Left cardiac atrium (tissue), 4 donors: ENCODE results near the gene G6PC1. TPM values are rescaled to one million over a fixed set of nuclear protein-coding genes. Genes with fewer than 3 reads are reported as not detected.
"Not testable (repeated sequence)": the region's sequence is repeated elsewhere in the genome, so short reads cannot be mapped to it uniquely, and the experiment has no call there.

ENCODE experiments used
- ATAC-seq, 2 donors: fragments of 200-7000 bp; cut with Tn5 transposase; one replicate each; pipeline ENCODE4 v1.9.1; 2020; ENCODE audit warnings: mild to moderate bottlenecking in 2 of 2, moderate library complexity in 2 of 2
- DNase-seq: peaks from one replicate; pipeline ENCODE4 v3.0.0-alpha.2; 2020
- intact Hi-C, 2 donors: fragments of 100-400 bp; cut with DNase I; formaldehyde crosslinking; loops; one replicate each; pipeline versions ENCODE4 v1.14.1 to v1.15.1; 2022 to 2023
- total RNA-seq, 2 donors: library from RNA; stranded (reverse); fragmentation: NEBNext Ultra II Directional; extraction: Animal tissue kit (Norgen Biotek cat#: 25700); gene quantifications; one replicate each; pipeline ENCODE4 v1.2.1, GENCODE V29; 2021
- donor health status: DM: no; HTN: yes; CAD: no.
- donor health status: DM: no; HTN: yes; CAD: no; lungs with severe emphysema.
- donor health status: DM: yes; HTN: yes; CAD: no.
- donor health status: Dilated cardiomyopathy.

G6PC1 gene
- total RNA-seq, 2 donors from 2014 or later: not detected

DNA sequence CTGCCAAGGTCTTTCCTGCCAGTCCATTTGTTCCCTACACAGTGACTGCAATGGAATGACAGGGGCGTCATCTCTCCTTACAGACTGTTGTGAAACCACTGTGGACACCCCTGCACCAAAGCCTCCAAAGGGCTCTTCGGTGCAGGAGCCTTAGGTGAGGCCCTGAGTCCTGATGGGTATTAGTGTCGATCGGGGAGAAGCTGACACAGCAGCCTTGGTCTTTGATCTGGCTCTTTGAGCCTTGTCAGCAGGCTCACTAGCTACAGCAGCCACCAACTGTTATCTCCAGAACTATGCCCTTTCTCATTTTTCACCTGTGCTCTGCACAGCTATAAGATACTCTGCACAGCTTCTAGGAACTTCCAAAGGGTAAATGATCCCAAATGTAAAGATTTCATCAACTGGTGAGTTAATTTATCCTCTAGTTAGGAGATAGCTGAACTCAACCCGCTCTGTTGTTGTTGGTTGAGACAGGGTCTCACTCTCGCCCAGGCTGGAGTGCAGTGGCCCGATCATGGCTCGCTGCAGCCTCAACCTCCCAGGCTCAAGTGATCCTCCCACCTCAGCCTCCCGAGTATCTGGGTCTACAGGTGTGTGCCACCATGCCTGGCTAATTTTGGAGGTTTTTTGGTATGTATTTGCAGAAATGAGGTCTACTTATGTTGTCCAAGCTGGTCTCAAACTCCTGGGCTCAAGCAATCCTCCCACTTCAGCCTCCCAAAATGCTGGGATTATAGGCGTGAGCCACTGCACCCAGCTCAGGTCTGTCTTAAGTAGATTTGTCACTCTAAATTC is 19.7 kb downstream of the G6PC1 start:
- intact Hi-C loops: no loop called here
- ATAC-seq (no peak), DNase-seq (no peak)

DNA sequence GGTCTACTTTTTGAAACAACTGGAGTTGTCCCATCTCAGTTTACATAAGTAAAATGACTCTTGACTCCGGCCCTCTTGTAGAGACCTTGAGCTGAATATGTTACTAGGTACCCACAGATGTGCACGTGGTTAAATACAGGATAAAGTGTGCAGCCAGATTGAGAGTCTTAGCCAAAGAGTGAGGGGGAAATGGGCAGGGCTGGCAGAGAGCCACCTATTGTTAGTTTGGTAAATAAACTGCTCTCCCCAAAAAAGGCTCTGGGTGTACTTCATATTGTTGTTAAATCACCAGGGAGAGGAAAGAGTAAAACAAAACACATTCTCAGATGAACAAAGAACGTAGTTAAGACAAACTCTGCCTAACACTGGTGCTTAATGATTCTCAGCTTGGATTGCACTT is 20.3 kb downstream of the G6PC1 start:
- DNase-seq (peak; percentile 24), ATAC-seq (peak; percentile 38 to 68)
- intact Hi-C loops: no loop called here

DNA sequence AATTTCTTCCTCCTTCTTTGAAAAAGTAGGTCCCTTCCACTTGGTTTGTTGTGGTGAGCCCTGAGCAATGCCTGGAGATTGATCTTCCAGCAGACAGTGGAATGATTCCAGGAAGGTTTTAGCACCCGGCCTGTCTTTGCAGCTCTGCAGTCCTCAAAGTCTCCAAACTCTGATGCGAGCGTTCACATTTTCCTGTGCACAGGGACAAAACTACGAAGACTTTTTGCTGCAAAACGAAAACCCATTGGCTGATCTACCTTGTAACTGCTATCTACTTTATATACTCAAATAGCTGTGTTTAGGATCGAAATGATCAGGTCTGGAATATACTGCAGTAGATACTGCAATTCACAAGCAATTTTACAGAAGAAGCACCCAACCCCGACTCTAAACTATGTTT is 21.7 kb downstream of the G6PC1 start:
- intact Hi-C loops: no loop called here
- DNase-seq: no peak
- no peak for ATAC-seq

DNA sequence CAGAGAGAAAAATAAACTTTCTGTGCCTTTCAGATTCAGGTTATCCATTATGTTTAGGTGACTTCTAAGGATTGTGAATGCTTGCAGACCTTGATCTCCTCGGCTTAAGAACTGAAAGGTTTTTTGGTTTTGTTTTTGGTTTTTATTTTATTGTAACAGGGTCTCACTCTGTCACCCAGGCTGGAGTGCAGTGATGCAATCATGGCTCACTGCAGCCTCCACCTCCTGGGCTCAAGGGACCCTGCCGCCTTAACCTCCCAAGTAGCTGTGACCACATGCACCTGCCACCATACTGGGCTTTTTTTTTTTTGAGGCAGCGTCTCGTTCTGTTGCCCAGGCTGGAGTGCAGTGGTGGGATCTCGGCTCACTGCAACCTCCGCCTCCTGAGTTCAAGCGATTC is 22.9 kb downstream of the G6PC1 start:
- intact Hi-C loops, ATAC-seq, DNase-seq: not testable (repeated sequence)

DNA sequence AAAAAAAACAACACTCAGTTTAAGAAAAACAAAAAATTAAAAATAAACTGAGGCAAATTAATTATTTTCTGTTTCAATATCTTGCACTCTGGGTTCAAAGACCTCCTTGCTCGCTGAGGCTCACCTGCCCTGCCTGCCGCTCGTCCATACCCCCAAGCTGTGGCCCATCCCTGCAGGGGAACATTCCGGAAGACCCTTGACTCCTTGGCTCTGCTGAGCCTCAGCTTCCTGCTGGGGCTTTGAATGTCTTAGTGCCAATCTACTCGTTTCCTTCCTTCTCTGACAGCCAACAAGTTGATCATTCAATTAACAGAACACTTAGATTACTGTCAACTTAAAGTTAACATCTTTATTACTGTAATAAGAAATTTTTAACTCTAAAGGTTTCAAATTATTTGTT is 24.3 kb downstream of the G6PC1 start:
- no peak for DNase-seq
- intact Hi-C loops: no loop called here
- no peak for ATAC-seq

GRCh38 chr17:42928714-42929496 is 28.3 kb downstream of the G6PC1 start:
- DNase-seq (peak; percentile 27), ATAC-seq (peak; percentile 96 to 98)
- intact Hi-C loops: no loop called here

DNA sequence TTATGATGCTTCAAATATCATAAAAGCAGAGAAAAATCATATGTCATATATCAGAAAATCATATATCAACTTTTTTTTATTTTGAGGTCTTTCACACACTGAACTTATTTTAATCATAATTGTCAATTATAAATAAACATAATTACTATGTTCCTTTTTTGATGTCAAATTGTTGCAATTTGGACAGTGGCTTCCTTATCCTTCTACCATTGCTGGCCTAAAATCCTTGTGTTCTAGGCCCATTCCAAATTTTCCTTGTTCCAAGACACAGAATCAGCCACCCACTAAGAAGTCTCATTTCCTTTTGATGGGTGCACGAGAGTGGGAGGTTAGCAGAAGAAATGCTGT is 28.9 kb downstream of the G6PC1 start:
- ATAC-seq (no peak), DNase-seq (no peak)
- intact Hi-C loops: no loop called here

- intact Hi-C loops: loop anchor here (2.0 to 10.0 kb wide), 3 partner anchors 95 to 213 kb away; partner anchors contain the start of gene AOC2 (in 1 of the 2)
- DNase-seq (peak; percentile 26), ATAC-seq (peak; percentile 76 to 84)
These were observed 37.4 kb downstream of the G6PC1 start for GRCh38 chr17:42937712-42938596.

GRCh38 chr17:42944211-42944610 is 43.6 kb downstream of the G6PC1 start:
- DNase-seq (no peak), ATAC-seq (no peak)
- intact Hi-C loops: no loop called here

DNA sequence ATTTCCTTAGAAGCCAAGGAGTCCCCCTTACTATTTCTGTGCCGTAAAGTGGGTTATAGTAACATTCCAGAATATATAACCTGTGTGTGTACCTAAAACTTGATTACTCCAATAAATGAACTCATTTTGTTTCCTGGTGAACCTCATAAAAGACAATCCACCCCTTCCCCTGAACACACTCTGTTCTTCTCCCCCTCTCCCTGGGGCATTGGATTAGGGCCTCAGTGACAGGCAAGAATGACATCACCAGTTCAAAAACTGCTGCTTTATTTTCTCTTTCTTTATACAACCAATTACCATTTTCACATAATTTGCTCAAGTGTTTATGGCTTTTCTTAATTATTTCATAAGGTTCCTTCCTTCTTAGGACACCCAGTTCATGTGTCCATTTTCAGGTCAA is 46.2 kb downstream of the G6PC1 start:
- ATAC-seq (no peak), DNase-seq (no peak)
- intact Hi-C loops: no loop called here

GRCh38 chr17:42950044-42950783 is 49.6 kb downstream of the G6PC1 start:
- ATAC-seq: no peak
- intact Hi-C loops: no loop called here
- no peak for DNase-seq

Other genes with a start within 250 kb of the G6PC1 start
- 10 to 100 TPM; 14.4 to 15.8 TPM for gene TUBG2, start 241.5 kb upstream of the G6PC1 start, total RNA-seq
- 10 to 100 TPM; 18.1 to 19.9 TPM for gene PLEKHH3, start 223.8 kb upstream of the G6PC1 start, total RNA-seq
- 1 to 10 TPM; 1.7 to 3.3 TPM for gene CCR10, start 219.0 kb upstream of the G6PC1 start, total RNA-seq
- 1 to 10 TPM; 4.7 to 7.2 TPM for gene CNTNAP1, start 218.3 kb upstream of the G6PC1 start, total RNA-seq
- 10 to 100 TPM; 28.7 to 38.1 TPM for gene EZH1, start 155.8 kb upstream of the G6PC1 start, total RNA-seq
- 10 to 100 TPM; 40.9 to 49.7 TPM for gene RAMP2, start 139.6 kb upstream of the G6PC1 start, total RNA-seq
- 10 to 100 TPM; 30.0 to 32.1 TPM for gene VPS25, start 127.3 kb upstream of the G6PC1 start, total RNA-seq
- gene WNK4, start 120.2 kb upstream of the G6PC1 start, total RNA-seq: not detected
- 10 to 100 TPM; 60.3 to 63.9 TPM for gene COA3, start 102.1 kb upstream of the G6PC1 start, total RNA-seq
- gene CNTD1, start 101.9 kb upstream of the G6PC1 start, total RNA-seq: under 1 TPM in 1 of 2 donors, not detected in 1; 0.44 TPM
- 10 to 100 TPM; 63.5 to 72.5 TPM for gene BECN1, start 76.5 kb upstream of the G6PC1 start, total RNA-seq
- gene PSME3, start 67.4 kb upstream of the G6PC1 start, total RNA-seq: 10 to 100 TPM; 67.8 to 83.3 TPM
- 1 to 10 TPM; 1.6 to 3.8 TPM for gene AOC2, start 56.2 kb upstream of the G6PC1 start, total RNA-seq
- gene AOC3, start 49.6 kb upstream of the G6PC1 start, total RNA-seq: 10 to 100 TPM; 56.6 to 96.4 TPM
- gene AARSD1, start 63.7 kb downstream of the G6PC1 start, total RNA-seq: 10 to 100 TPM; 23.5 to 34.5 TPM
- 10 to 100 TPM; 37.8 to 49.4 TPM for gene PTGES3L, start 79.3 kb downstream of the G6PC1 start, total RNA-seq
- gene RUNDC1, start 79.8 kb downstream of the G6PC1 start, total RNA-seq: 10 to 100 TPM in 1 of 2 donors, 1 to 10 TPM in 1; 9.3 to 14.5 TPM
- 100 to 1,000 TPM; 722 to 820 TPM for gene RPL27, start 97.6 kb downstream of the G6PC1 start, total RNA-seq
- 10 to 100 TPM; 19.4 to 23.7 TPM for gene IFI35, start 106.0 kb downstream of the G6PC1 start, total RNA-seq
- gene VAT1, start 121.6 kb downstream of the G6PC1 start, total RNA-seq: 100 to 1,000 TPM; 115 to 118 TPM
- gene RND2, start 124.4 kb downstream of the G6PC1 start, total RNA-seq: 1 to 10 TPM; 1.6 to 1.8 TPM
- 1 to 10 TPM; 2.9 to 7.9 TPM for gene BRCA1, start 224.6 kb downstream of the G6PC1 start, total RNA-seq